TTC549 (cell line): ENCODE results near the gene DTNA.
"Not testable (repeated sequence)": the region's sequence is repeated elsewhere in the genome, so short reads cannot be mapped to it uniquely, and the experiment has no call there.

Source experiments
- FAIRE-seq: peaks from 2 replicates; lab custom pipeline; 2012; peaks lifted over from hg19 to GRCh38; lab: Jason Lieb, UNC

Gene DTNA

DNA sequence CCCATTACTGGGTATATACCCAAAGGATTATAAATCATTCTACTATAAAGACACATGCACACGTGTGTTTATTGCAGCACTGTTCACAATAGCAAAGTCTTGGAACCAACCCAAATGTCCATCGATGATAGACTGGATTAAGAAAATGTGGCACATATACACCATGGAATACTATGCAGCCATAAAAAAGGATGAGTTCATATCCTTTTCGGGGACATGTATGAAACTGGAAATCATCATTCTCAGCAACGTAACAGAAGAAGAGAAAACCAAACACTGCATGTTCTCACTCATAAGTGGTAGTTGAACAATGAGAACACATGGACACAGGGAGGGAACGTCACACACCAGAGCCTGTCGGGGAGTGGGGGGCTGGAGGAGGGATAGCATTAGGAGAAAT lies 15.6 kb downstream of the DTNA start:
- not testable (repeated sequence) for FAIRE-seq

GRCh38 chr18:34726286-34727004 lies 16.3 kb downstream of the DTNA start:
- FAIRE-seq: no peak

GRCh38 chr18:34729264-34729663 lies 19.2 kb downstream of the DTNA start:
- no peak for FAIRE-seq

GRCh38 chr18:34729740-34730355 lies 19.8 kb downstream of the DTNA start:
- FAIRE-seq: no peak

DNA sequence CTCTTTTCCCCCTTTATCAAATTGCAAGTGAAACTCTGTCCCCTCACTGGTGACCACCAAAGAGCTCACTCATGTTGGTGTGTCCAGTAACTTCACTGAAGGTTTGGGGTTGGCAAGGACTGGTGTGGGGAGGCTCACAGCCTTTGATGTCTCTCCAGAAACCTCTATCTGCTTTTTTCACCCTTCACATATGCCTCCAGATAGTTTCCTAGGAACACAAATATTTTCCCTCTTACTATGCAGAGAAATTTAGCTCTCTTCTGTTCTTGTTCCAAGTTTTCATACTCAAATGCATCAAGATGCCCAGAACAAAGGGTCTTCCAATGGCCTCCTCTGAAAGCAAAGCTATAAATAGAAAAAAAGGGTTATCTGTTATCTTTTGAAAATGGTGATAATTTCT lies 20.7 kb downstream of the DTNA start:
- no peak for FAIRE-seq

DNA sequence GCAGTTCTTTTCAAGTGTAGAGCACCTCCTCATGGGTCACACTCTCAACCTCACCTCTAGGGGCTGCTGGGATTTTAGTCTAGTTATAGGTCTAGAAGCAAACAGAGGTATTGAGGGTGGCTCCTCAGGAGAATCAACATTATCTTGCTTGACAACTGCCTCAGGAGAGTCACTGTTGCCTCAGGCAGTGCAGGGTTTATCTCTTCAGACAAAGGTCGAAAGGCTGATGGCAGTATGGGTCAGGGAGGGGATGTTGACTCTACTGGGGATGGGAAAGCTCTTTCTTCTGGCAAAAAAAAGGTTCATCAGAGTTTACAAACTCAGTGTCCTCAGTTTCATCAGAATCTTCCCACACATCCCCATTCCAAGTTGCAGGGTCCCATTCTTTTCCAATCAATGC lies 24.0 kb downstream of the DTNA start:
- no peak for FAIRE-seq

DNA sequence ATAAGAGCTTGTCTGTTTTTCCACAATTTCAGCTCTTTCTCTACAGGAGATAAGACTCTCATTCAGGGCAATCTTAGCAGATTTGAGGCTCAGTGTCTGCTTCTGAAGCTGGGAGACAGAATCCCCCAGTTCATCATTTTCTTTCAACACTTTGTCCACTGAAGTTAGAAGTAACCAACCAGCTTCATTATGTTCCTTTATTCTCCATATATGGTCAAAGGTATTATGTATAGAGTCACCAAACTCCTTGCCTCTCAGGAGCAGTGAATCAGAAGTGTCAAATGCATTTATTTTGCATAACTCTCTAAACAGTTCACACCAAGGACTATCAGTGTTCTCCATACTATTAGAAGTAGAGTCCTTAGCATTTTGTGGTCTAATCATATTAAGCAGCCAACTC lies 24.4 kb downstream of the DTNA start:
- not testable (repeated sequence) for FAIRE-seq

DNA sequence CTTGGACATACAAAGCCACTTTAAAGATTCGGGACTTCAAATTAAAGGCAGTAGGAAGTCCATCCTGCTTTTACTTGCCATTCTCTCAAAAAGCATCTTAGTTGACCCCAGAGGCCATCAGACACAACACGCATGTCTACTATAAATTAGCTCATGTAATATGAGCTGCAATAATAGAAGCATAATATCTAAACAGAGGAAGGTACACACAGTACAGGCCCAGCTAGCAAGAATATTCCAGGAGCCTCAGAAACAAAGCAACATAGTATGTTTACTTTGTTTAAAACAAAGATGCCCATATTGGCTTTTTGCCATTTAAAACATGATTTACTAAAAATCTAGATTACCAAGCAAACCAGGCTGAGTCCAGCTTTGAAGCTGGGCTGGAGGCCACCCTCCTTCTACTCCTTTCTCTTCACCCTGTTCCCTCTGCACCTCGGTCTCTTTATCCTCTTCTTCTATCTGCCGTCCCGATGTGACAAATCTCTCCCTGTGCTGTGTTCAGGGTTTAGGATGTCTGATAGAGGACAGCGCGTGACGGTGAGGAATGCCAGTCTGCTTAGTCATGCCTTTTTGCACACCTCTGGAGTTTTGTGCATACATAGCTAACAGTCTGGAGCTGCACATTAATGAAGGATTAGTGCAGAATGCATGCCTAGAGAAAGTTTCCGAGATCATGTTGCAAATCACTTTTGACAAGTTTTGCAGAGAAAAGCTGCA lies 28.2 kb downstream of the DTNA start:
- FAIRE-seq: no peak

- FAIRE-seq: no peak
These were observed 30.0 kb downstream of the DTNA start for GRCh38 chr18:34740101-34740500.

GRCh38 chr18:34740724-34741123 lies 30.6 kb downstream of the DTNA start:
- no peak for FAIRE-seq

- no peak for FAIRE-seq
These were observed 31.3 kb downstream of the DTNA start for GRCh38 chr18:34741401-34741800.

DNA sequence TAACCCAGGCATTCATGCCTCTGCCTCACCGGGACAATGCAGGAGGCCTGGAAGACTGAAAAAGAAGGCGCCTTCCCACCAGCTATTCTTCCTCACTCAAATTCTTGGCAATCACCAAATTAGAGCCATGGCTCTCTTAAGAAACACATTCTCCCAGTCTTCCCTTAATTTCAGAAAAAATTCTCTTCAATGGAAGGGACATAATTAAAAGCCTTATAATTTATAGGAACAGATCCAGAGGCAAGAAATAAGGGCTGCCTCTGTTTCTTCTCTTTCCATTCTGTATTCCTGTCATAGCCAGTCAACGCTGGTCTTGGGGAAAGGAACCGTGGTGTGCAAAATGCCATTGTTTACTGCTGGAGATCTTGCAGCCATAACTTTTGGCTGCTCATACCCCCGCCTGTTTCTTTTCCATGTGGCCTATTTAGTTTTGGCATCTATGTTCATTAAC lies 32.8 kb downstream of the DTNA start:
- no peak for FAIRE-seq

DNA sequence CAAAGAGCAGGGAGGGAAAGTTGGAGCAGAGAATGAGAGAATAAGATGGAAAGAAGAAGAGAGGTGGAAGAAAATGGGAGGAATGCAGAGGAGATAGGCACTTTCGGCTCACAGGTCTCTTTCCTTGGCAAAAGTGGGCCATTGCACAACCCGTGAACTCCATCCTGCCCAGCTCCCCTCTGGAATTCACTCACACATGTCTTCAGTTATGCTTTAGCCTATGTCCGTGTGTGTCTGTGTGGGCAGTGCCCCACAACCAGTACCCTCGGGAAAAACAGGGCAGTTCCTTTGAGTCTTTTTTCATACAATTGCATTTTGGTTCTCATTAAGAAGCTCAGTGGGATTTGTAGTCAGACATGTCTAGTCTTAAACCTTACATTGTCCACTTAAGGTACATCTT lies 34.5 kb downstream of the DTNA start:
- FAIRE-seq: no peak

- no peak for FAIRE-seq
These were observed 36.5 kb downstream of the DTNA start for GRCh38 chr18:34746614-34747013.

GRCh38 chr18:34749721-34750120 lies 39.6 kb downstream of the DTNA start:
- FAIRE-seq: no peak

DNA sequence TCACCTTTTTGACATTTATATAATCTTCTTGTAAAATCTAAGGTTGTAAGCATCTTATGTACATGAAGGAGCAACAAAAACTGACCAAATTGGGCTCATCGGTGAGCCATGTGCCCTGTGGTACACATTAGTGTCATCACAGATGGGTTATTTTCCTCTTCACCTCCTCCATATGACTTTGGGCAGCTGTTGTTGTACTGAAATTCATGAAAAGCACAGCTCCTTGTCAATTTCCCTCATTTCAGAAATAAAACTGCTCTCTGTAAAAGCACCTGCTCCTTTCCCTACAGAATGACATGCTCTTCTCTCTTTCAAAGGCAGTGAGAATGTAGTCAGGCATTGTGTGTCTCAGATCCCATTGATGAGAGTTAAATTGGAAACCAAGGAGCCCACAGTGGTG lies 42.0 kb downstream of the DTNA start:
- no peak for FAIRE-seq

- FAIRE-seq: no peak
These were observed 44.2 kb downstream of the DTNA start for GRCh38 chr18:34754300-34754699.

- no peak for FAIRE-seq
These were observed 47.6 kb downstream of the DTNA start for GRCh38 chr18:34757666-34758065.

GRCh38 chr18:34758378-34758948 lies 48.4 kb downstream of the DTNA start:
- FAIRE-seq: no peak

- no peak for FAIRE-seq
These were observed 50.3 kb downstream of the DTNA start for GRCh38 chr18:34760444-34760843.

GRCh38 chr18:34764451-34764850 lies 54.4 kb downstream of the DTNA start:
- FAIRE-seq: no peak

- no peak for FAIRE-seq
These were observed 57.5 kb downstream of the DTNA start for GRCh38 chr18:34767601-34768027.

DNA sequence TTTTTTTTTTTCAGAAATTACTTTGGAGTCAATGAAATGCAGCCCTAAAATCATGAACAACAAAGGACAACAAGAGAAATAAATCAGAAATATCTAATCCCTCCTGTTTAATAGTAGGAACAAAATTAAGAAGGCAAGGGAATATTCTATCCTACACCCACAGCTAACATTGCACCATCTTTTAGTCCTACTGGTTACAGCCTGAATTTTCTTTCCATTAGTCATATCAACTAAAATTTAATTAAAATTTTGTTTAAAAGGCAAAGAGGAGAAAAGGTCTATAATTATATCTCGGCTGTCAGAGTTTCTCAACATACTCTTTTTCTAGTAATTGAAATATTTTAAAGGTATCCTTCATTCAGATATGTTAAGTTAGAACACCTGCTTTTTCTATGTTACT lies 61.9 kb downstream of the DTNA start:
- FAIRE-seq: no peak
